Activated CD8-positive, alpha-beta memory T cell treated with anti-CD3 and anti-CD28 coated beads, Interleukin-2, amount 10 ng/mL, durations not matched to agents 7 days and 5 days (primary cell): ENCODE measurements around the gene TBCD. TPM values are rescaled to one million over a fixed set of nuclear protein-coding genes. Genes with fewer than 3 reads are reported as not detected.

Experiments
- ATAC-seq: fragments of 150-1000 bp; cut with Tn5 transposase; one replicate; pipeline ENCODE4 v1.10.0; 2021; ENCODE audit warnings: moderate library complexity
- CTCF ChIA-PET: fragments of 350-600 bp; sonication (Branson Sonifier 250); formaldehyde crosslinking; loops from one replicate; lab custom pipeline; 2021; ENCODE audit warnings: antibody characterized with exemption; lab: Charles Lee
- DNase-seq: peaks from one replicate; pipeline ENCODE4 v3.0.0-alpha.2; 2020
- H3K27ac Mint-ChIP-seq: one replicate; pipeline ENCODE4 v1.8.0; 2021; ENCODE audit warnings: mild to moderate bottlenecking, mixed read lengths
- H3K27me3 Mint-ChIP-seq: one replicate; pipeline ENCODE4 v1.8.0; 2021; ENCODE audit warnings: mixed read lengths
- H3K36me3 Mint-ChIP-seq: one replicate; pipeline ENCODE4 v1.8.0; 2021; ENCODE audit warnings: mild to moderate bottlenecking, mixed read lengths
- H3K4me1 Mint-ChIP-seq: one replicate; pipeline ENCODE4 v1.8.0; 2021; ENCODE audit warnings: mixed read lengths
- H3K4me3 Mint-ChIP-seq: one replicate; pipeline ENCODE4 v1.8.0; 2021; ENCODE audit warnings: mild to moderate bottlenecking, moderate library complexity, mixed read lengths
- H3K9me3 Mint-ChIP-seq: one replicate; pipeline ENCODE4 v1.8.0; 2022; ENCODE audit warnings: low read depth, mixed read lengths
- total RNA-seq, 2 experiments: library from RNA; stranded (reverse); gene quantifications; one replicate each; pipeline ENCODE4 v1.2.3, GENCODE V29; 2021

TBCD gene
- total RNA-seq, 2 experiments from 2014 or later, result 105 to 157 TPM

- H3K9me3 Mint-ChIP-seq, result no peaks in the 10 kb centered on the region
- H3K36me3 Mint-ChIP-seq, result peaks cover 4% of the 10 kb centered on the region
- ATAC-seq, result peak; percentile 18
- no peaks in the 10 kb centered on the region for H3K27me3 Mint-ChIP-seq
- no peak for DNase-seq
- H3K4me1 Mint-ChIP-seq, result peaks cover 13% of the 10 kb centered on the region
- H3K4me3 Mint-ChIP-seq, result no peak overlapping the region
- CTCF ChIA-PET, result interaction anchor here (0.8 to 1.4 kb wide), 4 partner anchors 23 to 174 kb away, joined by 3 to 8 read pairs (median 4); no protein-coding TSS in a partner anchor
- no peak overlapping the region for H3K27ac Mint-ChIP-seq
These were observed 157.5 kb downstream of the TBCD start for GRCh38 chr17:82909322-82909904.

- Mint-ChIP-seq H3K4me3 (no peak overlapping the region), H3K9me3 (no peaks in the 10 kb centered on the region), H3K4me1 (peaks cover 15% of the 10 kb centered on the region), H3K27me3 (no peaks in the 10 kb centered on the region), H3K27ac (no peak overlapping the region), H3K36me3 (peaks cover 4% of the 10 kb centered on the region)
- CTCF ChIA-PET, result interaction anchor here (1.0 kb wide), 1 partner anchor 133 kb away, joined by 3 read pairs; no protein-coding TSS in a partner anchor
- no peak for ATAC-seq
- no peak for DNase-seq
These were observed 158.2 kb downstream of the TBCD start for GRCh38 chr17:82910041-82910481.

GRCh38 chr17:82910770-82911169 is 158.9 kb downstream of the TBCD start:
- Mint-ChIP-seq H3K4me3 (no peak overlapping the region), H3K27ac (no peak overlapping the region), H3K9me3 (no peaks in the 10 kb centered on the region), H3K36me3 (peaks cover 8% of the 10 kb centered on the region), H3K4me1 (peaks cover 19% of the 10 kb centered on the region), H3K27me3 (no peaks in the 10 kb centered on the region)
- CTCF ChIA-PET, result interaction anchor here (1.0 to 4.3 kb wide), 2 partner anchors 130 to 134 kb away, joined by 3 to 30 read pairs; no protein-coding TSS in a partner anchor
- ATAC-seq (no peak), DNase-seq (no peak)

- no peak for DNase-seq
- no peaks in the 10 kb centered on the region for H3K27me3 Mint-ChIP-seq
- H3K4me1 Mint-ChIP-seq, result peaks cover 28% of the 10 kb centered on the region
- no peak overlapping the region for H3K27ac Mint-ChIP-seq
- ATAC-seq, result no peak
- no peak overlapping the region for H3K4me3 Mint-ChIP-seq
- peaks cover 10% of the 10 kb centered on the region for H3K36me3 Mint-ChIP-seq
- H3K9me3 Mint-ChIP-seq, result no peaks in the 10 kb centered on the region
- CTCF ChIA-PET, result interaction anchor here (0.6 to 4.3 kb wide), 2 partner anchors 123 to 131 kb away, joined by 3 to 30 read pairs; no protein-coding TSS in a partner anchor
These were observed 160.0 kb downstream of the TBCD start for GRCh38 chr17:82911822-82912221.

GRCh38 chr17:82912484-82913089 is 160.7 kb downstream of the TBCD start:
- no peak overlapping the region for H3K27ac Mint-ChIP-seq
- no peaks in the 10 kb centered on the region for H3K9me3 Mint-ChIP-seq
- peaks cover 26% of the 10 kb centered on the region for H3K4me1 Mint-ChIP-seq
- no peak for ATAC-seq
- CTCF ChIA-PET, result interaction anchor here (0.6 to 4.3 kb wide), 3 partner anchors 49 to 131 kb away, joined by 3 to 30 read pairs (median 4); no protein-coding TSS in a partner anchor
- no peaks in the 10 kb centered on the region for H3K27me3 Mint-ChIP-seq
- H3K4me3 Mint-ChIP-seq, result no peak overlapping the region
- H3K36me3 Mint-ChIP-seq, result peaks cover 10% of the 10 kb centered on the region
- no peak for DNase-seq

GRCh38 chr17:82913304-82914043 is 161.6 kb downstream of the TBCD start:
- Mint-ChIP-seq H3K27ac (no peak overlapping the region), H3K4me1 (peaks cover 31% of the 10 kb centered on the region), H3K36me3 (peaks cover 10% of the 10 kb centered on the region), H3K27me3 (no peaks in the 10 kb centered on the region), H3K9me3 (no peaks in the 10 kb centered on the region), H3K4me3 (no peak overlapping the region)
- DNase-seq (no peak), ATAC-seq (no peak)
- CTCF ChIA-PET, result interaction anchor here (1.2 to 4.3 kb wide), 3 partner anchors 50 to 136 kb away, joined by 3 to 30 read pairs (median 4); no protein-coding TSS in a partner anchor

GRCh38 chr17:82914375-82914774 is 162.5 kb downstream of the TBCD start:
- Mint-ChIP-seq H3K27ac (no peak overlapping the region), H3K4me1 (peaks cover 28% of the 10 kb centered on the region), H3K4me3 (no peak overlapping the region), H3K36me3 (peaks cover 10% of the 10 kb centered on the region), H3K27me3 (no peaks in the 10 kb centered on the region), H3K9me3 (no peaks in the 10 kb centered on the region)
- DNase-seq (no peak), ATAC-seq (no peak)
- CTCF ChIA-PET, result interaction anchor here (0.6 to 4.3 kb wide), 6 partner anchors 18 to 290 kb away, joined by 3 to 30 read pairs (median 4); no protein-coding TSS in a partner anchor

- DNase-seq (no peak), ATAC-seq (no peak)
- Mint-ChIP-seq H3K9me3 (no peaks in the 10 kb centered on the region), H3K36me3 (peaks cover 10% of the 10 kb centered on the region), H3K4me3 (no peak overlapping the region), H3K4me1 (peaks cover 25% of the 10 kb centered on the region), H3K27ac (no peak overlapping the region), H3K27me3 (no peaks in the 10 kb centered on the region)
- CTCF ChIA-PET, result interaction anchor here (0.6 to 4.3 kb wide), 5 partner anchors 19 to 289 kb away, joined by 3 to 30 read pairs (median 4); no protein-coding TSS in a partner anchor
These were observed 163.3 kb downstream of the TBCD start for GRCh38 chr17:82915010-82915756.

GRCh38 chr17:82915757-82916027 is 163.8 kb downstream of the TBCD start:
- Mint-ChIP-seq H3K27me3 (no peaks in the 10 kb centered on the region), H3K27ac (no peak overlapping the region), H3K4me1 (peaks cover 25% of the 10 kb centered on the region), H3K36me3 (peaks cover 10% of the 10 kb centered on the region), H3K4me3 (no peak overlapping the region), H3K9me3 (no peaks in the 10 kb centered on the region)
- CTCF ChIA-PET, result interaction anchor here (1.0 to 3.2 kb wide), 3 partner anchors 19 to 134 kb away, joined by 3 to 22 read pairs (median 4); no protein-coding TSS in a partner anchor
- DNase-seq (no peak), ATAC-seq (no peak)

- CTCF ChIA-PET, result interaction anchor here (0.6 to 3.2 kb wide), 12 partner anchors 24 to 167 kb away, joined by 3 to 22 read pairs (median 4); no protein-coding TSS in a partner anchor
- ATAC-seq (peak; percentile 74), DNase-seq (peak; percentile 58)
- Mint-ChIP-seq H3K27me3 (no peaks in the 10 kb centered on the region), H3K4me1 (peaks cover 22% of the 10 kb centered on the region), H3K36me3 (peaks cover 10% of the 10 kb centered on the region), H3K4me3 (no peak overlapping the region), H3K9me3 (no peaks in the 10 kb centered on the region), H3K27ac (no peak overlapping the region)
These were observed 166.0 kb downstream of the TBCD start for GRCh38 chr17:82917699-82918345.

GRCh38 chr17:82918508-82918907 is 166.6 kb downstream of the TBCD start:
- no peak overlapping the region for H3K27ac Mint-ChIP-seq
- CTCF ChIA-PET, result interaction anchor here (3.2 kb wide), 1 partner anchor 137 kb away, joined by 22 read pairs; no protein-coding TSS in a partner anchor
- H3K27me3 Mint-ChIP-seq, result no peaks in the 10 kb centered on the region
- no peak for ATAC-seq
- peaks cover 10% of the 10 kb centered on the region for H3K36me3 Mint-ChIP-seq
- H3K9me3 Mint-ChIP-seq, result no peaks in the 10 kb centered on the region
- DNase-seq, result no peak
- peaks cover 22% of the 10 kb centered on the region for H3K4me1 Mint-ChIP-seq
- no peak overlapping the region for H3K4me3 Mint-ChIP-seq

- Mint-ChIP-seq H3K4me3 (no peak overlapping the region), H3K27ac (no peak overlapping the region), H3K4me1 (peaks cover 20% of the 10 kb centered on the region), H3K36me3 (peaks cover 10% of the 10 kb centered on the region), H3K9me3 (no peaks in the 10 kb centered on the region), H3K27me3 (no peaks in the 10 kb centered on the region)
- DNase-seq (no peak), ATAC-seq (no peak)
- CTCF ChIA-PET, result interaction anchor here (1.0 kb wide), 1 partner anchor 138 kb away, joined by 5 read pairs; no protein-coding TSS in a partner anchor
These were observed 168.3 kb downstream of the TBCD start for GRCh38 chr17:82920150-82920549.
